Sigmoid colon (tissue), 4 donors: ENCODE data around the gene MAML3.

Experiments used
- EP300 ChIP-seq, 4 donors: sonication (generic); formaldehyde crosslinking; IDR thresholded peaks; one replicate each; pipeline ENCODE4 v1.6.1; 2017; ENCODE audit warnings: antibody characterized with exemption in 4 of 4
- TF ChIP-seq, protein P1 (sequence below), 4 experiments: fragments of 450-650 bp in 3 of 4; fragments of 200-600 bp in 1 of 4; IDR thresholded peaks; one replicate each; pipeline ENCODE4 v1.5.1; 2016 to 2019; ENCODE audit warnings: antibody characterized with exemption in 4 of 4, mild to moderate bottlenecking in 3 of 4, moderate library complexity in 2 of 4

- TF ChIP-seq, protein P1, sequence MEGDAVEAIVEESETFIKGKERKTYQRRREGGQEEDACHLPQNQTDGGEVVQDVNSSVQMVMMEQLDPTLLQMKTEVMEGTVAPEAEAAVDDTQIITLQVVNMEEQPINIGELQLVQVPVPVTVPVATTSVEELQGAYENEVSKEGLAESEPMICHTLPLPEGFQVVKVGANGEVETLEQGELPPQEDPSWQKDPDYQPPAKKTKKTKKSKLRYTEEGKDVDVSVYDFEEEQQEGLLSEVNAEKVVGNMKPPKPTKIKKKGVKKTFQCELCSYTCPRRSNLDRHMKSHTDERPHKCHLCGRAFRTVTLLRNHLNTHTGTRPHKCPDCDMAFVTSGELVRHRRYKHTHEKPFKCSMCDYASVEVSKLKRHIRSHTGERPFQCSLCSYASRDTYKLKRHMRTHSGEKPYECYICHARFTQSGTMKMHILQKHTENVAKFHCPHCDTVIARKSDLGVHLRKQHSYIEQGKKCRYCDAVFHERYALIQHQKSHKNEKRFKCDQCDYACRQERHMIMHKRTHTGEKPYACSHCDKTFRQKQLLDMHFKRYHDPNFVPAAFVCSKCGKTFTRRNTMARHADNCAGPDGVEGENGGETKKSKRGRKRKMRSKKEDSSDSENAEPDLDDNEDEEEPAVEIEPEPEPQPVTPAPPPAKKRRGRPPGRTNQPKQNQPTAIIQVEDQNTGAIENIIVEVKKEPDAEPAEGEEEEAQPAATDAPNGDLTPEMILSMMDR (IDR thresholded peaks at IDR 0.05): no peak
- TF ChIP-seq EP300 (IDR thresholded peaks at IDR 0.05): no peak
Measured at GRCh38 chr4:139916041-139916440, 237.9 kb downstream of the MAML3 start.
